Gastrocnemius medialis (tissue), 4 donors: Measurements from ENCODE around the gene PSMF1.

Experiments used
- CTCF ChIP-seq, 5 experiments: fragments of 450-650 bp in 3 of 5; fragments of 200-600 bp in 2 of 5; sonication (generic) in 2 of 5; IDR thresholded peaks in 4 of 5; conservative IDR thresholded peaks in 1 of 5; 1 replicate in 4 of 5; 2 replicates in 1 of 5; pipeline ENCODE4 v1.5.1; 2016 to 2019; ENCODE audit warnings: antibody characterized with exemption in 5 of 5, mild to moderate bottlenecking in 3 of 5, moderate library complexity in 3 of 5
- POLR2A ChIP-seq, 2 donors: fragments of 450-650 bp; IDR thresholded peaks; one replicate each; pipeline ENCODE4 v1.6.1; 2017; ENCODE audit warnings: antibody characterized with exemption in 2 of 2, mild to moderate bottlenecking in 2 of 2, moderate library complexity in 2 of 2

GRCh38 chr20:1154691-1155090 lies 36.3 kb downstream of the PSMF1 start:
- TF ChIP-seq CTCF (IDR thresholded peaks at IDR 0.05 in 4 of 5, conservative IDR thresholded peaks at IDR 0.05 in 1 of 5) = no peak
- no peak for TF ChIP-seq POLR2A (IDR thresholded peaks at IDR 0.05)
